ENCODE measurements around the gene NLRC5.
"Not testable (repeated sequence)": the region's sequence is repeated elsewhere in the genome, so short reads cannot be mapped to it uniquely, and the experiment has no call there.

The NLRC5 gene

GRCh38 chr16:56981729-56982271 lies 7.6 kb upstream of the NLRC5 start:
- no peak for DNase-seq (ENCODE audit: low read depth)

GRCh38 chr16:56982695-56983094 lies 6.7 kb upstream of the NLRC5 start:
- DNase-seq (ENCODE audit: low read depth), result no peak

- no peak for DNase-seq (ENCODE audit: low read depth)
Measured at GRCh38 chr16:56983211-56983751, 6.1 kb upstream of the NLRC5 start.

- DNase-seq (ENCODE audit: low read depth), result no peak
Measured at GRCh38 chr16:56984639-56985038, 4.7 kb upstream of the NLRC5 start.

GRCh38 chr16:56985288-56985961 lies 3.9 kb upstream of the NLRC5 start:
- DNase-seq (ENCODE audit: low read depth), result no peak

GRCh38 chr16:56985962-56986360 lies 3.4 kb upstream of the NLRC5 start:
- no peak for DNase-seq (ENCODE audit: low read depth)

- DNase-seq (ENCODE audit: low read depth), result no peak
Measured at GRCh38 chr16:56986361-56986760, 3.0 kb upstream of the NLRC5 start.

GRCh38 chr16:56986908-56987307 lies 2.4 kb upstream of the NLRC5 start:
- not testable (repeated sequence) for DNase-seq (ENCODE audit: low read depth)

- DNase-seq (ENCODE audit: low read depth), result no peak
Measured at GRCh38 chr16:56987692-56988091, 1.7 kb upstream of the NLRC5 start.

GRCh38 chr16:56988161-56988947 lies 1.0 kb upstream of the NLRC5 start:
- no peak for DNase-seq (ENCODE audit: low read depth)

GRCh38 chr16:56989988-56990387 lies 631 bp downstream of the NLRC5 start:
- DNase-seq (ENCODE audit: low read depth), result no peak

GRCh38 chr16:56990407-56991286 lies 1.3 kb downstream of the NLRC5 start:
- DNase-seq (ENCODE audit: low read depth), result no peak

GRCh38 chr16:56992431-56992830 lies 3.1 kb downstream of the NLRC5 start:
- not testable (repeated sequence) for DNase-seq (ENCODE audit: low read depth)

- DNase-seq (ENCODE audit: low read depth), result no peak
Measured at GRCh38 chr16:56993204-56993603, 3.8 kb downstream of the NLRC5 start.

- no peak for DNase-seq (ENCODE audit: low read depth)
Measured at GRCh38 chr16:56994311-56994710, 5.0 kb downstream of the NLRC5 start.

GRCh38 chr16:56995136-56995805 lies 5.9 kb downstream of the NLRC5 start:
- no peak for DNase-seq (ENCODE audit: low read depth)

GRCh38 chr16:56997264-56997663 lies 7.9 kb downstream of the NLRC5 start:
- no peak for DNase-seq (ENCODE audit: low read depth)

GRCh38 chr16:56997931-56998330 lies 8.6 kb downstream of the NLRC5 start:
- DNase-seq (ENCODE audit: low read depth), result no peak

- DNase-seq (ENCODE audit: low read depth), result no peak
Measured at GRCh38 chr16:56998352-56998751, 9.0 kb downstream of the NLRC5 start.

- DNase-seq (ENCODE audit: low read depth), result no peak
Measured at GRCh38 chr16:56998861-56999260, 9.5 kb downstream of the NLRC5 start.
